GM12878 (cell line): ENCODE measurements around the gene ACSM6. TPM values are rescaled to one million over a fixed set of nuclear protein-coding genes. Genes with fewer than 3 reads are reported as not detected.
"Not testable (repeated sequence)": the region's sequence is repeated elsewhere in the genome, so short reads cannot be mapped to it uniquely, and the experiment has no call there.

Source experiments
- ATAC-seq: fragments of 200-7000 bp; cut with Tn5 transposase; 3 replicates; pipeline ENCODE4 v1.9.1; 2020; ENCODE audit warnings: mild to moderate bottlenecking, moderate library complexity
- BruUV-seq: library from RNA; stranded (reverse); fragments of 400-500 nt; replicated peaks from 2 replicates; lab custom pipeline; 2021; lab: Mats Ljungman, UMichigan
- CTCF ChIA-PET: fragments of 300-600 bp; sonication (Branson Sonifier 250); formaldehyde crosslinking; extraction: SDS; loops from one replicate; lab custom pipeline; 2021; ENCODE audit warnings: inconsistent platforms; lab: Yijun Ruan, JAX
- POLR2A ChIA-PET: fragments of 350-600 bp; formaldehyde crosslinking; extraction: SDS; loops from one replicate; lab custom pipeline; 2021; ENCODE audit warnings: inconsistent platforms; lab: Charles Lee
- RAD21 ChIA-PET: fragments of 300-600 bp; sonication (Branson Sonifier 250); formaldehyde crosslinking; loops from one replicate; lab custom pipeline; 2023; ENCODE audit warnings: antibody characterized with exemption; ENCODE audit not compliant: unreplicated experiment; lab: Charles Lee
- SMC1A ChIA-PET: fragments of 300-600 bp; sonication (Branson Sonifier 250); formaldehyde crosslinking; loops from one replicate; lab custom pipeline; 2023; ENCODE audit not compliant: unreplicated experiment, uncharacterized antibody; lab: Charles Lee
- DNase-seq: peaks from one replicate; pipeline ENCODE4 v3.0.0-alpha.2; 2011; ENCODE audit warnings: low read depth, low spot score
- FAIRE-seq: peaks from 3 replicates; lab custom pipeline; 2011; peaks lifted over from hg19 to GRCh38; lab: Jason Lieb, UNC
- H2AFZ ChIP-seq: 2 replicates; pipeline ENCODE4 v1.6.0; 2011; ENCODE audit warnings: low read depth, low read length, control low read depth; ENCODE audit not compliant: control insufficient read depth
- H3K27ac ChIP-seq: 2 replicates; pipeline ENCODE4 v1.5.1; 2011; ENCODE audit warnings: control low read depth; ENCODE audit not compliant: control insufficient read depth, insufficient read depth
- H3K27me3 ChIP-seq, 2 experiments: replicated peaks in 1 of 2; 2 replicates each; pipeline versions ENCODE4 v1.6.0 to v1.6.1; 2011; ENCODE audit warnings: low read length in 1 of 2; ENCODE audit not compliant: control insufficient read depth in 2 of 2, insufficient read depth in 2 of 2
- H3K36me3 ChIP-seq, 2 experiments: 2 replicates each; pipeline ENCODE4 v1.5.1; 2011; ENCODE audit warnings: low read length in 1 of 2; ENCODE audit not compliant: control insufficient read depth in 2 of 2, insufficient read depth in 2 of 2
- H3K4me1 ChIP-seq: 2 replicates; pipeline ENCODE4 v1.6.1; 2011; ENCODE audit warnings: mild to moderate bottlenecking, low read length, moderate library complexity, mixed read lengths; ENCODE audit not compliant: control insufficient read depth, insufficient read depth
- H3K4me2 ChIP-seq: 2 replicates; pipeline ENCODE4 v1.6.0; 2011; ENCODE audit warnings: control low read depth; ENCODE audit not compliant: control insufficient read depth, insufficient read depth
- H3K4me3 ChIP-seq: fragments of 200-600 bp; sonication (generic); 2 replicates; pipeline ENCODE4 v1.5.1; 2016
- H3K79me2 ChIP-seq: 2 replicates; pipeline ENCODE4 v1.6.0; 2011; ENCODE audit warnings: low read length; ENCODE audit not compliant: control insufficient read depth, insufficient read depth
- H3K9ac ChIP-seq: 2 replicates; pipeline ENCODE4 v1.8.0; 2011; ENCODE audit warnings: low read length, control low read depth, mixed read lengths; ENCODE audit not compliant: control insufficient read depth, insufficient read depth
- H3K9me3 ChIP-seq: replicated peaks from 3 replicates; pipeline ENCODE4 v1.5.1; 2011; ENCODE audit warnings: mild to moderate bottlenecking, low read length; ENCODE audit not compliant: control insufficient read depth, insufficient read depth
- H4K20me1 ChIP-seq: 2 replicates; pipeline ENCODE4 v1.6.0; 2011; ENCODE audit not compliant: control insufficient read depth, insufficient read depth
- IRF4 ChIP-seq: IDR thresholded peaks from 2 replicates; pipeline ENCODE4 v1.6.1; 2011; ENCODE audit warnings: low read depth, low read length
- MYB ChIP-seq: fragments of 150-350 bp; IDR thresholded peaks from 2 replicates; pipeline ENCODE4 v1.6.1; 2014; ENCODE audit warnings: mild to moderate bottlenecking, low read depth, low read length, borderline replicate concordance
- SP1 ChIP-seq: IDR thresholded peaks from one replicate; pipeline ENCODE4 v1.6.1; 2011; ENCODE audit warnings: low read depth, low read length
- TCF12 ChIP-seq: IDR thresholded peaks from 2 replicates; pipeline ENCODE4 v1.6.1; 2011; ENCODE audit warnings: low read depth, mild to moderate bottlenecking, low read length
- YBX1 ChIP-seq: fragments of 450-650 bp; IDR thresholded peaks from 2 replicates; pipeline ENCODE4 v1.6.1; 2016; ENCODE audit warnings: antibody characterized with exemption
- ZBTB40 ChIP-seq: fragments of 450-650 bp; IDR thresholded peaks from 2 replicates; pipeline ENCODE4 v1.6.1; 2016; ENCODE audit warnings: mild to moderate bottlenecking, moderate library complexity, borderline replicate concordance
- WGBS: methylation state at CpG from one replicate; pipeline ENCODE4 v1.1.6; 2016; ENCODE audit warnings: low lambda C conversion rate; ENCODE audit not compliant: insufficient replicate concordance, insufficient coverage; ENCODE audit errors: missing lambda C conversion rate; 5-methylcytosine and 5-hydroxymethylcytosine counted together
- in situ Hi-C: fragments of 300-500 bp; cut with MboI; formaldehyde crosslinking; loops from 9 replicates; pipeline ENCODE4 v1.14.3; 2018; ENCODE audit warnings: mixed read lengths
- intact Hi-C: fragments of 100-400 bp; cut with micrococcal nuclease; formaldehyde crosslinking; loops from one replicate; pipeline ENCODE4 v1.14.2; 2022; ENCODE audit not compliant: unreplicated experiment
- polyA plus RNA-seq, 11 experiments: library from polyadenylated mRNA; depleted of rRNA in 4 of 11; unstranded in 6 of 11; stranded (reverse) in 5 of 11; fragments of >200 nt; fragmentation: Nextera tagmentation in 4 of 11; fragmentation: Illumina TruSeq in 1 of 11; extraction: Ambion mirVana in 4 of 11; extraction: Trizol in 1 of 11; gene quantifications; 1 replicate in 1 of 11; 2 replicates in 10 of 11; pipeline versions ENCODE4 v1.2.1 to v1.2.3, GENCODE V29; 2011 to 2016; ENCODE audit warnings: inconsistent platforms in 2 of 11, missing spikeins in 2 of 11, low read depth in 1 of 11
- total RNA-seq, 4 experiments: library from RNA; depleted of rRNA in 3 of 4; stranded (reverse); fragments of >200 nt in 3 of 4; fragmentation: Illumina TruSeq in 1 of 4; extraction: Trizol in 1 of 4; gene quantifications; 2 replicates each; pipeline versions ENCODE4 v1.2.1 to v1.2.3, GENCODE V29; 2013 to 2021

Gene ACSM6
- total and polyA plus RNA-seq, 10 of the 15 experiments (the other 5 are each of a cell fraction or from before 2014, with no cell fraction given), result 0.06 to 0.21 (median 0.20) TPM; not detected in 7

- TF ChIP-seq TCF12 (no peak), SP1 (no peak), YBX1 (no peak), ZBTB40 (no peak), IRF4 (no peak), MYB (no peak)
- TF ChIP-seq, all 136 proteins: peak for 0
Observed at GRCh38 chr10:95237376-95238170, 43.5 kb downstream of the ACSM6 start (continued).

GRCh38 chr10:95240096-95240495 lies 46.1 kb downstream of the ACSM6 start:
- FAIRE-seq, H2AFZ ChIP-seq, ATAC-seq, H4K20me1 ChIP-seq, H3K4me2 ChIP-seq, DNase-seq, H3K9ac ChIP-seq, H3K4me3 ChIP-seq, POLR2A ChIA-PET, H3K27me3 ChIP-seq, BruUV-seq, H3K27ac ChIP-seq, RAD21 ChIA-PET, H3K9me3 ChIP-seq: not testable (repeated sequence)
- 98% methylated on average over 3 of the region's 3 CpGs for WGBS
- SMC1A ChIA-PET, result interaction anchor here (1.0 to 3.2 kb wide), 2 partner anchors 122 to 135 kb away, joined by 3 to 11 read pairs; no protein-coding TSS in a partner anchor
- intact Hi-C loops (loop anchor here (10.0 kb wide), 1 partner anchor 605 kb away; no protein-coding TSS in a partner anchor), in situ Hi-C loops (loop anchor here (5.0 kb wide), 1 partner anchor 108 kb away; no protein-coding TSS in a partner anchor)
- CTCF ChIA-PET, result interaction anchor here (1.2 to 2.2 kb wide), 2 partner anchors 123 to 126 kb away, joined by 4 to 9 read pairs; no protein-coding TSS in a partner anchor
- H3K79me2 ChIP-seq, result peaks cover 17% of the 10 kb centered on the region
- peaks cover 33% of the 10 kb centered on the region for H3K4me1 ChIP-seq
- H3K36me3 ChIP-seq, result peaks cover 35 to 65% of the 10 kb centered on the region in 2 experiments
